Skeletal muscle cell (primary cell): ENCODE data around the gene TTLL13.
"Not testable (repeated sequence)": the region's sequence is repeated elsewhere in the genome, so short reads cannot be mapped to it uniquely, and the experiment has no call there.

ENCODE experiments used
- DNase-seq: peaks from one replicate; pipeline ENCODE4 v3.0.0-alpha.2; 2010; ENCODE audit warnings: low read depth
- H3K4me3 ChIP-seq: 2 replicates; pipeline ENCODE4 v1.5.1; 2011; ENCODE audit warnings: low read depth, mild to moderate bottlenecking, control low read depth, low read length, moderate library complexity

The TTLL13 gene

DNA sequence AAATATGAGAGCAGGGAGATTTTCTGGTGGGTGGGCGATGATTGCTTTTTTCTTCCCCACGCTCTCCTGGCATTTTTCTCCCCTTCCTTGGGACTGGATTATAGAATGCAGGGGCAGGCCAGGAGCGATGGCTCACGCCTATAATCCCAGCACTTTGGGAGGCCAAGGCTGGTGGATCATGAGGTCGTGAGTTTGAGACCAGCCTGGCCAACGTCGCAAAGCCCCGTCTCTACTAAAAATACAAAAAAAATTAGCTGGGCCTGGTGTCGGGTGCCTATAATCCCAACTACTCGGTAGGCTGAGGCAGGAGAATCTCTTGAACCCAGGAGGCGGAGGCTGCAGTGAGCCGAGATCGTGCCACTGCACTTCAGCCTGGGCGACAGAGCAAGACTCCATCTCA lies 56.0 kb downstream of the TTLL13 start:
- DNase-seq, H3K4me3 ChIP-seq: not testable (repeated sequence)

DNA sequence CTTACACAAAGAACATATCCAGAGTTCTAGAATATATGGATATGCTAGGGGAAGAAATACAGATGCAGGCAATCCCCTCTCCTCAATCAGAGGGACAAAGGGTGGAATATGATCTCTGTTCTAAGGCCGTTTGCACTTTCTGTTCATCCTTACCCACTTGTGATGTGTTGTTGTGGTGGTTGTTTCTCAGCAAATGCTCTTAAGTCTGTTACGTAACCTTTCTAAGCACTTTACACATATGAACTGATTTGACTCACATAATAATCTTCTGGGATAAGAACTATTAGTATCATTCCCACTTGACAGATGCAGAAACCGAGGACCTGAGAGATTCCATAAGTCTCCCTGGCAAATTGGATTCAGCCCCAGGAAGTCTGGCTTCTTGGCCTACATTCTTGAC lies 56.6 kb downstream of the TTLL13 start:
- no peak overlapping the region for H3K4me3 ChIP-seq
- no peak for DNase-seq

- no peak for DNase-seq
These were observed 57.2 kb downstream of the TTLL13 start for GRCh38 chr15:90306560-90306959.

DNA sequence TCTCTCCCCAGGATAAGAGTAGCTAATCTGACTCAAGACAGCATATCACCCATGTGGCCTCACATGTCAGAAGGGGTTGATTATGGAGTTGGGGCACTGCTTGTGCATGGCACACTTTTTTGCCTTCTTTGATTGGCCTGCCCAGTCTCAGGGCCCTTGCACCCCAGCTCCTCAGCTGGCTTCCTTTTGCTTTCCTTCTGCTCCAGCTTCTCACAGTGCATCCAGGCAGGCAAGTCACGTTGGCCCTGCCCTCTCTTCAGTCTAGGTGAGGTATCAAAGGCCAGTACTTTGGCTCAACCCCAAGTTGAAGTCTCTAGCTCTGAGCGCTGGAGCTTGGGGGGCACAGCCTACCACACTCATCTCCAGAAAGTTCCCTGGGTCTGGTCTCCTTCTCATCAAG lies 58.3 kb downstream of the TTLL13 start:
- DNase-seq: no peak
- H3K4me3 ChIP-seq: no peak overlapping the region

More at GRCh38 chr15:90306560-90306959, 57.2 kb downstream of the TTLL13 start:
- no peak overlapping the region for H3K4me3 ChIP-seq

DNA sequence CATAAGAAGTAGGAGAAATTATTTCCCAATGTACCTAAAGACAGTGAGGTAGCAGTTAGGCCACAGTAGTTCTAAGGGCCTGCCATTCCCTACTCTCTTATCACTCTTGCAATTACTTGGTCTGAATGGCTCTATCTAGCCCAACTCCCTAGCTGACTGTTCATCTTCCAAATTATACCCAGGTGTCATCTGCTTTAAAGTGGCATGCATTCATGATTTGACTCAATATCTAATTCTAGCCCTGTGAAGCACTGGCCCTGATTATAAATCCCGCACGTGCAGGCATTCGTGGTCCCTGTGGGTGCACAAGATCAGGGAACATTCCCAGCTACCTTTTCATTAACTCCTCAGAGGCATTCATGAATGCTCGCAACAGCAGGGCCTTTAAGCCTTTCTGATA lies 59.7 kb downstream of the TTLL13 start:
- DNase-seq: no peak
- H3K4me3 ChIP-seq: no peak overlapping the region
